C4-2B (cell line): ENCODE measurements around the gene SPOCD1.
A peak's percentile ranks its signal among the peaks of the same experiment; 100 is the strongest.

Experiments
- H3K27ac ChIP-seq: fragments of 450-650 bp; 2 replicates; pipeline ENCODE4 v1.5.1; 2017
- CTCF ChIP-seq: fragments of 450-650 bp; conservative IDR thresholded peaks from 2 replicates; pipeline ENCODE4 v1.5.1; 2017; ENCODE audit warnings: mild to moderate bottlenecking
- ZFX ChIP-seq: fragments of 450-650 bp; IDR thresholded peaks from 2 replicates; pipeline ENCODE4 v1.6.1; 2017

Gene SPOCD1

DNA sequence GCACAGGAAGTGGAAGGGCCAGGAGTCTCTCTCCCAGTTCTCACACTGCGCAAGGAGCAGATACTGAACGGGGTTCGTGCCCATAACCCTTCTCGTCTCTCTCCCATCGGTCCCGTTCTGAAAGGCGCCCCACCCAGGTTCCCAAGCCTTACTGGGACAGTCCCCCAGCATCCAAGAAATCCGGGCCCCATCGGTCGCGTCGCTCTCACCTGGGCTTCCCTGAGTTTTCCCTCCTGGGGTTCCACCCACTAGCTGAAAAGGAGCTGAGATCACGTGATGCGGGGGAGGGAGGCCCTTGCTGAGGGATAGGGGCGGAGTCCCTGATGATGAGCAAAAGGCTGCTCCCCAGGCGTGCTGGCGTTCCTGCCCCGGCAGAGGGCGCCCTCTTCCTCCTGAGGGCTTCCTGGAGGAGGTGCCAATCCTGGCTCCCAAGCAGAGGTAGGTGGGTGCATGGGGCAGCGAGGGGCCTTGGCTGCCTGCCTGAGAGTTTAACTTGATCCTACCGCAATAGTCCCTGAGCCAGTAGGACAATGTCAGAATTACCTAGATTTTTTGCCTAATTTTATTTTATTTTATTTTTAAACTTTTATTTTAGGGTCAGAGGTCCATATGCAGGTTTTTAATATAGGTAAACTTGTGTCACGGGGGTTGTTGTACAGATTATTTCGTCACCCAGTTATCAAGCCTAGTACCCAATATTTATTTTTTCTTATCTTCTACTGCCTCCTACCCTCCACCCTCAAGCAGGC, at the start of gene SPOCD1:
Gene SPOCD1, minus strand, starts transcription at position 271 of the 749 bp plus-strand sequence. CDS start 689 bp downstream, outside the sequence.
- TF ChIP-seq ZFX (no peak), CTCF (peak; percentile 90)
- H3K27ac ChIP-seq: no peak within 1 kb of the TSS

- TF ChIP-seq ZFX (no peak), CTCF (no peak)
- no peak overlapping the region for H3K27ac ChIP-seq
These were observed 46.2 kb upstream of the SPOCD1 start for GRCh38 chr1:31862071-31862470.

DNA sequence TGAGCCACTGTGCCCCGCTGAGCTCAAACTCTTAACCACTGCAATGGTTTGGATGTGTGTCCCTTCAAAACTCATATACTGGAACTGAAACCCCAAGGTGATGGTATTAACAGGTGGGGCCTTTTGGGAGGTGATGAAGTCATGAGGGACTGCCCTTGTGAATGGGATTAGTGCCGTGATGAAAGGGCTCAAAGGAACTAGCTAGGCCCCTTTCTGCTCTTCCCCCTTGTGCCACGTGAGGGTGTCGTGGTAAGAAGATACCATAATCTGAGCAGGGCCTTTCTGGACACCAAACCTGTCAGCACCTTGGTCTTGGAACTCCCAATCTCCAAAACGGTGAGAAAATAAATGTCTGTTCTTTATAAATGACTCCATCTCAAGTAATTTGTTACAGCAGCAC, 45.5 kb upstream of the SPOCD1 start:
- TF ChIP-seq CTCF (no peak), ZFX (no peak)
- no peak overlapping the region for H3K27ac ChIP-seq

DNA sequence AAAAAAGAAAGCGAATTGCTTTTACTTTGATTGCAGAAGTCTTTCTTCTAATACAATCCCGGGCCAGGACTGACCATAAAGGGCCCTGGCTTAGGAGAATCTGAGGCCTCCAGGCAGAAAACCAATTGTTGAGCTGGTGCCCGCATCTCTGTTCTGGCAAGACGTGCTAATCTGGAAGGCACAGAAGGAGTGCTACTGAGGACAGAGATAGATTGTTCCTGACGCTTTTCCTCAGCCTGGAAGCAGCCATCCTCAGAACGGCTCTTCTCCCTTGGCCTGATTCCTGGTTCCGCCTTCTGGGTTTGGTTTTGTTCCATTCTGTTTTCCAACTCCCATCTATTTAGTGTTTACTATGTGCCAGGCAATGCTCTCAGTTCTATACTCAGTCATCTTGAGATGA, 44.8 kb upstream of the SPOCD1 start:
- no peak overlapping the region for H3K27ac ChIP-seq
- TF ChIP-seq ZFX (no peak), CTCF (no peak)

- no peak overlapping the region for H3K27ac ChIP-seq
- no peak for TF ChIP-seq ZFX
- no peak for TF ChIP-seq CTCF
These were observed 43.9 kb upstream of the SPOCD1 start for GRCh38 chr1:31859719-31860118.

GRCh38 chr1:31859044-31859443, 43.2 kb upstream of the SPOCD1 start:
- TF ChIP-seq CTCF: no peak
- TF ChIP-seq ZFX: no peak
- no peak overlapping the region for H3K27ac ChIP-seq

GRCh38 chr1:31857863-31858262, 42.0 kb upstream of the SPOCD1 start:
- H3K27ac ChIP-seq: no peak overlapping the region
- TF ChIP-seq ZFX (no peak), CTCF (no peak)
